Stimulated activated CD8-positive, alpha-beta memory T cell treated with anti-CD3 and anti-CD28 coated beads, Interleukin-12 subunit alpha, Interleukin-12 subunit beta, amount 100 ng/mL, for 24 hours (primary cell): Measurements from ENCODE around the gene AGT.
"Not testable (repeated sequence)": the region's sequence is repeated elsewhere in the genome, so short reads cannot be mapped to it uniquely, and the experiment has no call there.

Experiments used
- DNase-seq: peaks from one replicate; pipeline ENCODE4 v3.0.0-alpha.2; 2020; ENCODE audit errors: extremely low read depth

AGT gene

DNA sequence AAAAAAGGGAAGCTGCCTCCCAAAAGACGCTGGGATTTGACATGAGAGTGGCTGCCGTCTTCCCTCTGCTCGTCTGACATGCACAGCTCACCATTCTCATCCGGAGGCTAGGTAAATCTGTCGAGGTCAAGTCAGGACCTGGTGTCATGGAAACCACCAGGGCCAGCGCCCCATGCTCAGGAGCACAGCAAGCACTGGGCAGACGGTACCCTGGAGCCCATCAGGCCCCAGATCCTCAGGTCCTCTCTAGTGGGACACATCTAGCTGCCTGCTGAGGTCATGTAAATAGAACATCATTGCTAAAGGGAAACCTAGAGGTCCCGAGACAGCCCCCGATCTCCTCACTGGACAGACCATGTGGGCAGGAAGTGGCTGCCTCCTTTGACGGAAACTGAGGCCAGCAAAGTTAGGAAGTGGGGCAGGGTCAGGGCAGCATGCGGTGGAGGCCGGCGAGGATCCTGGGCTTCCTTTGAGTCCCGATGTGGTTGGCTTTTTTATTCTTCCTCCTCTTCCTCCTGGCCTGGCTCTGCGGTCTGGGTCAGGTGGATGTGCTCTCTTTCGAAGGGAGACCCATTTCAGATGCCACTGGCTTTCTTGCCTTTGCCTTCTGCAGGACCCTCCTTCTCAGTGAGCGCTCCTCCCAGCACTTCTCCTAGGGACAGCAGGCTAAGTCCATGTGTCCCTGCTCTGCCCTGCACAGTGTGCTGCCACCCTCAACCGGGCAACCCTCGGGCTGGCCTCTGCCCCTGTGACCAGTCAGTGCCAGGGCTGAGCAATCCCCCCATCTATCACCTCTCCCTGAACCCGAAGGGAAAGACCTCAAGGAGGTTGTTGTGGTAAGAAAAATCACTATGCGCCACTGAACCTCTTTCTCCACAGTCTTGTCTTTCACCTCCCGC is 5.9 kb downstream of the AGT start:
- no peak for DNase-seq

DNA sequence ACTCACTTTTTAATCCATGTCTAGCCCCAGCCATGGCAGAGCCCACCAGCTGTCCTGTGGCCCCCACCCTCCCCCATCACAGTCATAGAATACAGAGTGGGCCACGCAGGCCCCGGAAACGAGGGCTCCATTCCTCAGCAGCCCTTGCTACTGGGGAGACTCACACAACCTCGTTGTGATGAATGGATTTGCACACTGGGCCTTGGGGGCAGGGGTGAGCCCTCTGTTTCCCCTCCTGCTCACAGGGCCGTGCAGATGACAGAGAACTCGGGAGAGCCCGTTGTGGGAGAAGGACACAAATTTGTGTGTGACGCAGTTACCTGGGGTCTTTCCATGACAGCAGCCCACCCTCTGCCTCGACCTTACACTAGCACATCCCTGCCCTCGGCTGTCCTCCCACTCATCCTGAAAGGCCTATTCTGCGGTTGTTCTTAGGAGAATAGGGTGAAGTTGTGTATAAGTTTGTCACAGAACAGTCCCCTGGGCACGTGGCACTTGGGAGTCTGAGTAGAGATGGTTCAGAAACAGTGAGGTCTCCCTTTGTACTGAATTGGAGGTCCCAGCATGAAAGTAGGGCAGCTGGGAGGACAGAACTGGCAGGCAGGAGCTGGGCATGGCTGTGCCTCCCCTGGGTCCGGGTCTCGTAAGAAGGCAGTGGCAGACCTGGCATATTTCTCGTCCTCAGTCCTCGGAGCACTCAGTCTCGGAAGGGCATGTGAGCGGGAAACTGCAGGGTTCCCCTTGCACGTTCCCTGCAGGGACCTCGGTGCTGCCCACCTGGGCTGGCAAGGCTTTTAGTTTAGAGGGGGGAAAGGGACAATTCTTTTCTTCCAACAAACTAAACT is 6.8 kb downstream of the AGT start:
- no peak for DNase-seq

DNA sequence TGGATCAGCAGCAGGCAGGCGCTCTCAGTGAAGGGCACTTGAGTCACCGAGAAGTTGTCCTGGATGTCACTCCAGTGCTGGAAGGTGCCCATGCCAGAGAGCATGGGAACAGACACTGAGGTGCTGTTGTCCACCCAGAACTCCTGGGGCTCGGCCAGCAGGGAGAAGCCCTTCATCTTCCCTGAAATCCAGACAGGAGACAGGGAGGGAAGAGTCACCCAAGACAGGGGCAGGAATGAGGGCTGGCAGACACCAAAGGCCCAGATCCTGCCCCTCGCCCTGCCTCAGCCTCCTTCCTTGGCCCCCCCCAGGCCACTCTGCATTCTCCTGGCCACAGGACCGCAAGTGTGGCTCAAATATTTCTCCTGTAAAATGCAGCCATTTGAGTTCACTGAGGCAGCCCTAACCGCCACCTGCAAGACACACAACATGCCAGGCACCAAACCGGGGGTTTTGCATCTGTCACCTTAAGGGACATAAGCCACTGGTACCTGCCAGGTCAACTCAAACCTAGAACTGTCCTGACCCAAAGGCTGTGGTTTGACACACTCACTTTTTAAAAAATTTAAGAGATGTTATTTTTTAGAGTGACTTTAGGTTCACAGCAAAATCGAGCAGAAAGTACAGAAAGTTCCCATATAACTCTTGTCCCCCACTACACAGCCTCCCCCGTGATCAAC is 7.8 kb downstream of the AGT start:
- no peak for DNase-seq

DNA sequence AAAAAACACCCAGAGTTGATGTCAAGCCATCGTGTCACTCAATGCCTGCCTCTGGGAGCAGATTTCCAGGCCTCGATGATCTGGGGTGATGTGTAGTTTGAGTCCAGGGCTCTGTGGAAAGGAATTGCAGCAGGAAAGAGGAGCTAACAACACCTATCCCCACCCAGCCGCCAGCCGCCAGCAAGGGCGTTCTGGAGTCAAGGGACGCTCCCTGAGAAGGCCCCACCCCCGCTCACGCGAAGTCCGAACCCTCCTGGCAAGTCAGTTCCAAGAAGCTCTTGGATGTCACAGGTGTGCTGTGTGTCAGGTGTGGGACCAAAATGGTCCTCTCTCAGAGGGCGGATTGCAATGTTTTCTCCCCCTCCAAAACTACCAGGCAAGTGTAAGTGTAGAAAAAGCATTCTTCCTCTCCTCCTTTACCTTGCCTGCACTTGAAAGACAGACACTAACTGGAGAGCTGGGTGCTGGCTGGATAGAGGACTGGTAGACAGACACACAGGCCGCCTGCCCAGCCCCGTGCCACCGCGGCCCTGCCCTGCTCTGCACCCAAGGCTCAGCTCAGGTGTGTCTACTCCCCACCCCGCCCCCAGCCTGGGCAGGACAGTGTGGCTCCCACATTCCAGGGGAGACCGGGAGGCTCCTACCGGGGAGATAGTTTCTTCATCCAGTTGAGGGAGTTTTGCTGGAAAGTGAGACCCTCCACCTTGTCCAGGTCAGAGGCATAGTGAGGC is 8.5 kb downstream of the AGT start:
- no peak for DNase-seq

DNA sequence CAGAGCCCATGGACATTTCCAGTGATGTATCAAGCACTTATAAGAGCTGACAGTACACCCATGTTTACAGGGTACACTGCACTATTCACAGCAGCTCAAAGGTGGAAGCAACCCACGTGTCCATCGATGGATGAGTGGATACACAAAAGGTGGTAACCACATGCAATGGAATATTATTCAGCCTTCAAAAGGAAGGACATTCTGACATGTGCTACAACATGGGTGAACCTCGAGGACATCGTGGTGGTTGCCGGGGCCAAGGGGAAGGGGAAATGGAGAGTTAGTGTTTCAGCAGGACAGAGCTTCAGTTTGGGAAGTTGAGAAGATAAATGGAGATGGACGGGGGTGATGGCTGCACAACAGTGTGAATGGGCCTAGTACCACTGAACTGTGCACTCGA is 9.1 kb downstream of the AGT start:
- DNase-seq: no peak

DNA sequence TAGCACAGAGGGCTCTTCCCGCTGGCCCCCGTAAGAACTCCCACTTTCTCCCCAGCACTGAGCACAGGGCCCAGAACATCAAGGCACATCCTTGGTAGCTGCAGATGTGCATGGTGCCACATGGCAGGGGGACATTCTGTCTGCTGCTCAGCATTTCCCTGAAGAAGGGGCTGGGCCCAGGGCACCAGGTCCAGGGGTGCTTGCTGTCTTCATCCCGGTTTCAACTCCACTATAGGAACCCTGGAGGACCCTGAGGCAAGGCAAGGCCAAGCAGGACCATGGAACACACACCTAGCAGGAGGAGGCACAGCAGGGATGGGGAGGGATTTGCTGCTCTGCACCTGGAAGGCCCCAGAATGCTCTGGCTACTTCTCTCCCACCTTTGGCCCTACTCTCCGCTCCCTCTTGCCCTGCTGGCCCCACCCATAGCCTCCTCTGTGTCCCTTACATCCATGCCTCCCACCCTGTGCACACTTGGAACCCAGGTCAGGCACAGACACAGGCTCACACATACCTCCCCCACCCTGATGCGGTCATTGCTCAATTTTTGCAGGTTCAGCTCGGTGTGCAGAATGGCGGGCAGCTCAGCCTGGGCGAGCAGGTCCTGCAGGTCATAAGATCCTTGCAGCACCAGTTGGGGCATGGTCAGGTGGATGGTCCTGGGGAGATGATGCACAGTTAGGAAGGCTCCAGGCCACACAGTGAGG is 10.1 kb downstream of the AGT start:
- no peak for DNase-seq

DNA sequence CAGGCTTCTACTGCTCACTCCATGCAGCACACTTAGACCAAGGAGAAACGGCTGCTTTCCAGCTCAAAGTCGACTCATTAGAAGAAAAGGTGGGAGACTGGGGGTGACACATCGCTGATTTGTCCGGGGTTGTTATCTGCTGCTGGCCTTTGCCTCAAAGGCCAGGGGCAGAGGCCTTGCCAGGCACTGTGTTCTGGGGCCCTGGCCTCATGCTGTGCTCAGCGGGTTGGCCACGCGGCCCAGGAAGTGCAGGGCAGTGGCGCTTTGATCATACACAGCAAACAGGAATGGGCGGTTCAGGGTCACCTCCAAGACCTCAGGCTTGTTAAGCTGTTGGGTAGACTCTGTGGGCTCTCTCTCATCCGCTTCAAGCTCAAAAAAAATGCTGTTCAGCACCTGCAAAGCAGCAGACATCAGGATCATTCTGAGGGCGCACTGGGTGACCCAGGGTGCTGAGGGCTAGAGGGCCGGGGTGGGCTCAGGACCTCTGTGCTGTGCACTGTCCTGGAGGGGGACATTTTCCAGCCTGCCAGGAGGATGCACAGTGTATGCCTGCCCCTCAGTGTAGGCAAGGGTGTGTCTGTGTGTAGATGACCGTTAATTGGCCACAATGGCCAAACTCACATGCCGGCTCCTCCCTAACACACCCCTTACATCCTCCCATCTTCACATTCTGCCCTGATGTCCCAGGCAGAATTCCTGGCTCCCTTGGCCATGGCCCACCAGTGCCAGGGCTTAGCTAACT is 10.8 kb downstream of the AGT start:
- no peak for DNase-seq

DNA sequence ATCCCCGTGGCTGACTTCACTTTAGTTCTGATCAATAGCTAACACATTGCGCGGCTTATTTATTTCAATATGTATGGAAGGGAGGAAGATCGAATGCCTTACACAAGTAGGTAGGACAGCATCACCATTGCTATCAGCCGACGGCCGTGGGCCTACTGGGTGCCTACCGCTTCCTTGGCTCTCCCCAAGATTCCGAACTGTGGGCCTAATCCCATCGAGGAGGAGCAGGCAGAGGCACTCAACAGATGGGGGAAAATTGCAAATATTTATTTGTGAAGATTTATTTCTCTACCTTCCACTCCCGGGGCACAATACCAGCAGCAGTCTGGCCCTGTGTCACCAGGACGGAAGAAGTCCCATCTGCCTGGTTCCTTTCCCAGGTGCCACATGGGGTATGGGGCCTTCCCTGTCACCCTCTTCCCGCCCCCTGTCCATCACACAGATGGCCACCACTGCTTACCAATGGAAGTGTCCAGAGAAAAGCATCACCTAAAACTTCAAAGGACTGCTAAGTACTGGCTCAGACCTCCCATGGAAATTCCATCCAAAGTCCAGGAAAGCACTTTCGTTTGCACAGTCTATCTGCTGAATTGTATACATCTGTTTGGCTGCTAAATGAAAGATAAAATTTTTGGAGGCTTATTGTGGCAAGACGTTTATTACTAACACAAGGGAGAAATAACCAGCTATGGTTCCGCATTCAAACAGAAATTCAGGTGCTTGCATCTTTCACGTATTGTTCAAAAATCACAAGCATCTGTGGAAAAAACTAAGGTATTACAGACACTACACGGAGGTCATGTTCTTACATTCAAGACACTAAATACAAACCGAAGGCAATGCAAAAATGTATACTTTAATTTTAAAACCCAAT is 11.8 kb downstream of the AGT start:
- no peak for DNase-seq

DNA sequence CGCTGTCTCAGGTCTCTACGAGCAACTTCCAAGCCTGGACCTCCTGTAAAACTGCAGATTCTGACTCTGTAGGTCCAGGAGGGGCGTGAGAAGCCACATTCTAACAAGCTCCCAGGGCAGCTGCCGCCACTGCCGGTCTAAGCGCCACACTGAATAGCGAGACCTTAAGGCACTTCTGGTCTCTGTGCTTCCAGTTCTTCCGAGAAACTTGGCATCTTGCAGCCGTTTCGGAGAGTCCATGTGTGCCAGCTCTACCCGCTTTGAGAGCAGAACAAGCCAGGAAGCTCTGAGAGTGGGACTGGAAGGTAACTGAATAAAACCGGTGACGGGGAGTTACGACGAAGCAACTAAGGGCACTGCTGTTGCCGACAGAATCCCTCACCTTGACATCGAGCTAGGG is 12.5 kb downstream of the AGT start:
- no peak for DNase-seq

DNA sequence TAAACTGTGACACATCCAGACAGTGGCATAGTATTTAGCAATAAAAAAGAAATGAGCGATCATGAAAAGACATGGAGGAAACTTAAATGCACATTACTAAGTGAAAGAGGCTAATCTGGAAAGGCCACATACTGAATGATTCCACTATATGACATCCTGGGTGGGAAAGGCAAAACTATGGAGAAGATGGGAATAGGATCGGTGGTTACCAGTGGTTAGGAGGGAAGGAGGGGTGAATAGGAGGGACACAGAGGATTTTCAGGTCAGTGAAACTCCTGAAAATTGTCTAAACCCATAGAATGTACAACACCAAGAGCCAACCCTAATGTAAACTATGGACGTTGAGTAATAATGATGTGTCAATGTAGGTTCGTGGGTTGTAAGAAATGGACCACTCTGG is 13.8 kb downstream of the AGT start:
- no peak for DNase-seq

DNA sequence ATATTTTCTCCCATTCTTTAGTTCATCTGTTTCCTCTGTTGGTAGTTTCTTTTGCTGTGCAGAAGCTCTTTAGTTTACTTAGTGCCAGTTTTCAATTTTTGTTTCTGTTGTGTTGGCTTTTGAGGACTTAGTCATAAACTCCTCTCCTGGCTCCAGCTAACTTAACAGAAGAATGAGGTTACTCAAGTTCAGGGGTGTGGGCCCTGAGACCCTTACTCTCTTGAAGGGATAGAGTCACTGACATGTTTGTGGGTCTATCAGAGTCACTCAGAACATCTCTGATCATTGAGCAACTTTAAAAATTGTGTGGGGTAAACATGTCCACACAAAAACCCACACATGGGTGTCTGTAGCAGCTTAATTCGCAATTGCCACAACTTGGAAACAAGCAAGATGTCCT is 14.2 kb downstream of the AGT start:
- DNase-seq: no peak

DNA sequence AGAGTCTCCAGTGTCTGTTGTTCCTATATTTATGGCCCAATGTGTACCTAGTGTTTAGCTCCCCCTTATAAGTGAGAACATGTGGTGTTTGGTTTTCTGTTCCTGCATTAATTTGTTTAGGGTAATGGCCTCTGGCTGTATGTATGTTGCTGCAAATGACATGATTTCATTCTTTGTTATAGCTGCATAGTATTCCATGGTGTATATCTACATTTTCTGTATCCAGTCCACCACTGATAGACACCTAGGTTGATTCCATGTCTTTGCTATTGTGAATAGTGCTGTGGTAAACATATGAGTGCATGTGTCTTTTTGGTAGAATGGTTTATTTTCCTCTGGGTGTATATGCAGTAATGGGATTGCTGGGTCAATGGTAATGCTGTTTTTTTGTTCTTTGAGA is 15.0 kb downstream of the AGT start:
- DNase-seq: not testable (repeated sequence)

DNA sequence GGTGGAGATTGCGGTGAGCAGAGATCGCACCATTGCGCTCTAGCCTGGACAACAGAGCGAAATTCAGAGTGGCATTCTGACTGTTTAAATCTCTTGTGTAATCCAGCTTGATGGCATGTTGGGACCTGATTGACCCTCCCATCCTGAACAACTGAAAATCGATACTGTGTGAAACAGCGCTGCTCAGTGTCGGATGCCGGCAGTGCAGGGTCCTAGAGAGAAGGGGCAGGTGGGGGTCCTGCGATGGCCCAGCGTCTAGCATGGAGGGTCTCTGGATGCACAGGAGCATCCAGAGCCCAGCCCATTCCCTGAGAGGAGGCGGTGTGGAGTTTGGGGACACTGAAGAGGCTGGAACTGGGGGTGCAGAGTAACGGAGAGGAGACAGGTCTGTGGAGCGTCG is 15.8 kb downstream of the AGT start:
- DNase-seq: no peak

DNA sequence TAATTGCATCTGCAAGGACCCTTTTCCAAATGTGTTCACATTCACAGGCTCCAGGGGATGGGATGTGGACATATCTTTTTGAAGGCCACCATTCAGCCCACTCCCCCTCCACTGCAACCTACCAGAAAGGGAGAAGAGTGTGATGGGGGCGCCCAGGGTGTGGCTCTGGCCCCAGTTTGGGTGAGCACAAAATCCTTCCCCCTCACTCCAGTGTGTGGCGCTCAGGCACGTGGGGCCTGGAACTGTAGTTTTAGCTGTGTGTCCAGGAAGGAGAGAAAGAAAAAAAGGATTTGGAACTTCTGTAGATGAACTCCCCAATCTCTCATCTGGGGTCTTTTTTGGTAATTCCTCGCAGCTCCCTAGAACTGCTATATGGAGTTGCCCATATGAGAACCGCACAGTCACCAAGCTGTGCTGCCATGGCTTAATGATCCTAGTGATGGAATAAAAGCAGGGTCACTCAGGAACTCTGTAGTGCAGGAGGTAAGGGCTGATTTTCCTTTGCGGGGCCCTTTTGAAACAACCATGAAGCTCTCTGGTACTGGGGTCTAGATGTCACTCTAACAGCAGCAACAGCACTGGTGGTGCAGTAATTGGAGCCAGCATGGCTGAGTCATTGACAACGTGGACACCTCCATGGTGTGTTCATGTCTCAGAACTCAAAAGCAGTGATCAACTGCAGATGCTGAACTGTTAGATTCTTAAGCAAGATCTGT is 17.0 kb downstream of the AGT start:
- no peak for DNase-seq

DNA sequence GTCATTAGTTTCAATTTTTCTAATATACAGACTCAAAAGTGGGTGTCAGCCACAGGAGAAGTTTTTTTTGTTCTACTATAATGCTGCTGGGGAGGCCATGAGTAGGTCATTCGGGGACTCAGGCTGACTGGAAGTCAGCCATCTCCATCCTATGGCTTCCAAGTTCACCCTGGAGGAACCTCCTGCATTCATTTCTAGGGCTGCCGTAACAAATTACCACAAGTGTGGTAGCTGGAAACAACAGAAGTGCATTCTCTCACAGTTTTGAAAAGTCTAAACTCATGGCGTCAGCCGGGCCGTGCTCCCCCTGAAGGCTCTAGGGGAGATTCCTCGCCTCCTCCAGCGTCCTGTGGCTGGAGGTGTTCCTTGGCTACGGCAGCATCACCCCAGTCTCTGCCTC is 17.7 kb downstream of the AGT start:
- DNase-seq: no peak

DNA sequence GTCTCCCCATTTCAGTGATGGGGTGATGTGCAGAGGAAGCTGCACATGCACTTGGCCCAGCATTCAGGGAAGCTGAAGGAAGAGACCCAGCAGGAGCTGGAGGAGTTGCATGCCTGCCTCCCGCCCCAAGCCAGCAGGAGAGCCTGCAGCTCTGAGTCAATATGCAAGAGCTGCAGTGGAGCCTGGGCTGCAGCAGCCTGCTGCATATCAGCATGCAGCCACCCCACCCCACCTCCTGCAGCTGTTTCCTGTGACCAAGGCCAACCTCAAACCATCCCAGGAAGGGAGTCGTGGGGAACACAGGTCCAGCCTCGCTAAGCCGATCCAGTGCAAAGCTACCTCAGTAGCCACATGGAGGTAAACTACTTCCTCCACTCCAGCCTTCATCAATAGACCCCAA is 18.9 kb downstream of the AGT start:
- DNase-seq: no peak

DNA sequence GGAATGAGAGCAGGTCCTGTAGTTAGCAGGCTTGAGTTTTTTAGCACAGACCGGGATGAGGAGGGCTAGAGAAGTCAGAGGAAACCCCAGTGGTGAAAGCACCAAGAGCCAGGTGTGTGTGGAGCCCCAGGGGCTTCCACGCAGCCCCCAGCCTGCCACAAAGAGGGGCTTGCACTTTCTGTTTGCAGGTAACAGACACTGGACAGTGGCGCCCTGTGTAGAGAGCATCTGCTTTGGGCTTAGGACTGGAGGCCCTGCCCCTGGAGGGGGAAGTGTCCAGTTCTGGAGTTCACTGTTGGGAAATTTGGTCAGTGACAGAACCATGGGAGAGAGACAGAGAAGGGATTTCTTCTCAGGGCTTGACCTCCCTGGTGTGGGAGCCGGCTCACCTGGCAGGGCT is 19.5 kb downstream of the AGT start:
- DNase-seq: no peak

DNA sequence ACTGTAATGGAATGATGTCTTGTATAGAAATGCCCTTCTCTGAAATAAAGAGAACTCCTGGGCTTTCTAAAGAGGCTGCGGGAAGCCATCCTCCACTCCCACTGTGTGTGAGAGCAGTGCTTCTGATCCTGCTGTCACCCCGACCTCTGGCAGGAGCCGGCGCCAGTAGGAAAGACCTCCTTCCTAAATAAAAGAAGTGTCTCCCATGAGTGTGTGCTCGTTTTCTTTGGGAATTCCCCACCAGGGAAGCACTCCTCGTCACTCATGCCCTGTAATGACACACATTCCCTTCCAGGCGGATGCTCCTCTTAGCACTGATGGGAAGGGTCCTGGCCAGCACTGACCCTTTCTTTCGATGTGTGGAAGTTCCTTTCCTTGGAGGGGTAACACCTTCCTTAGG is 20.1 kb downstream of the AGT start:
- DNase-seq: no peak

DNA sequence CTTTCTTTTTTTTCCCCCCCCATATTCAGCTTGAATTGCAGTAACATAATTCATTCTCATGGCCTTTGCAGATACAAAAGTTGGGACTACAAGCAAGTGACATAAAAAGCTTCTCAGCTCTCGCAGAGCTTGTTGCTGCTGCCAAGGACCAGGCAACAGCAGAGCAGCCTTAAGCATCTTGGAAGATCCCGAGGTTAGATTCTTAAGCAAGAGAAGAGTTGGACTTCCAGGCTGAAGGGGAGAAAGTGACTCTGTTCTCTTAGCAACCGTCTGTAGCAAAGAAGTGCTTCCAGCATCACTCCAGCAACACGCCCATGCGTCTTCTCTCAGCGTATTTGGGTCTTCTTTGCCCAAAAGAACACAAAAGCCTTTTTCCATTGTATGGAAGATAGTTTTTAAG is 20.7 kb downstream of the AGT start:
- DNase-seq: no peak
